K562 (cell line): ENCODE results near the gene EPB41L2. TPM values are rescaled to one million over a fixed set of nuclear protein-coding genes. Genes with fewer than 3 reads are reported as not detected.
A peak's percentile ranks its signal among the peaks of the same experiment; 100 is the strongest.

Experiments used
- ATAC-seq: fragments of 200-7000 bp; cut with Tn5 transposase; 3 replicates; pipeline ENCODE4 v1.9.1; 2020; ENCODE audit warnings: moderate library complexity
- BruUV-seq: library from RNA; stranded (reverse); fragments of 400-500 nt; replicated peaks from 2 replicates; lab custom pipeline; 2021; lab: Mats Ljungman, UMichigan
- CTCF ChIA-PET: fragments of 300-600 bp; formaldehyde crosslinking; extraction: SDS; loops from one replicate; lab custom pipeline; 2021; ENCODE audit warnings: low intra/inter-chr PET ratio; lab: Yijun Ruan, JAX
- POLR2A ChIA-PET: fragments of 300-600, 350-650 bp; sonication (Branson Sonifier 250); formaldehyde crosslinking; extraction: SDS; loops from one replicate; lab custom pipeline; 2021; ENCODE audit warnings: antibody characterized with exemption, inconsistent platforms; lab: Yijun Ruan, JAX
- DNase-seq, 4 experiments: peaks; one replicate each; pipeline versions ENCODE4 v3.0.0 to v3.0.0-alpha.2; 2011 to 2018; ENCODE audit warnings: low spot score in 3 of 4, mixed read lengths in 3 of 4; ENCODE audit errors: extremely low read depth in 1 of 4
- FAIRE-seq: peaks from 2 replicates; lab custom pipeline; 2011; peaks lifted over from hg19 to GRCh38; lab: Jason Lieb, UNC
- H2AFZ ChIP-seq: 2 replicates; pipeline ENCODE4 v1.6.0; 2011; ENCODE audit warnings: low read depth, low read length, control low read depth, inconsistent platforms
- H3K27ac ChIP-seq: fragments of 200-600 bp; 3 replicates; pipeline ENCODE4 v1.8.0; 2011; ENCODE audit warnings: low read depth, mild to moderate bottlenecking, control low read depth, inconsistent platforms, low read length, moderate library complexity, mixed read lengths; ENCODE audit errors: extremely low read depth
- H3K27me3 ChIP-seq, 2 experiments: fragments of 300-600 bp in 1 of 2; 2 replicates in 1 of 2; 3 replicates in 1 of 2; pipeline versions ENCODE4 v1.6.0 to v1.8.0; 2011; ENCODE audit warnings: inconsistent platforms in 2 of 2, low read length in 2 of 2, mild to moderate bottlenecking in 1 of 2, mixed read lengths in 1 of 2, moderate library complexity in 1 of 2; ENCODE audit not compliant: control insufficient read depth in 2 of 2, insufficient read depth in 2 of 2
- H3K36me3 ChIP-seq: fragments of 300-600 bp; 3 replicates; pipeline ENCODE4 v1.8.0; 2011; ENCODE audit warnings: mild to moderate bottlenecking, low read length, inconsistent platforms; ENCODE audit not compliant: control insufficient read depth, insufficient read depth
- H3K4me1 ChIP-seq, 2 experiments: fragments of 200-600 bp in 1 of 2; replicated peaks in 1 of 2; 2 replicates in 1 of 2; 3 replicates in 1 of 2; pipeline versions ENCODE4 v1.5.1 to v1.8.0; 2011; ENCODE audit warnings: inconsistent platforms in 2 of 2, low read length in 2 of 2, mild to moderate bottlenecking in 1 of 2, mixed read lengths in 1 of 2, moderate library complexity in 1 of 2; ENCODE audit not compliant: control insufficient read depth in 2 of 2, insufficient read depth in 2 of 2
- H3K4me2 ChIP-seq: 2 replicates; pipeline ENCODE4 v1.6.1; 2011; ENCODE audit warnings: low read length, control low read depth, inconsistent platforms, mixed read lengths; ENCODE audit not compliant: insufficient read depth
- H3K4me3 ChIP-seq: fragments of 200-600 bp; sonication (generic), shearing (Covaris generic); 2 replicates; pipeline ENCODE4 v1.5.1; 2016; ENCODE audit warnings: control low read depth, inconsistent platforms
- H3K79me2 ChIP-seq: fragments of 200-600 bp; 3 replicates; pipeline ENCODE4 v1.8.0; 2011; ENCODE audit warnings: low read length, inconsistent platforms; ENCODE audit not compliant: control insufficient read depth, insufficient read depth
- H3K9ac ChIP-seq, 2 experiments: 2 replicates each; pipeline versions ENCODE4 v1.6.0 to v1.6.1; 2011; ENCODE audit warnings: low read depth in 2 of 2, low read length in 2 of 2, control low read depth in 1 of 2, inconsistent platforms in 1 of 2, mild to moderate bottlenecking in 1 of 2, mixed read lengths in 1 of 2; ENCODE audit not compliant: insufficient read depth in 1 of 2
- H3K9me1 ChIP-seq: one replicate; pipeline ENCODE4 v1.6.0; 2011; ENCODE audit warnings: inconsistent platforms, mild to moderate bottlenecking, low read length, moderate library complexity; ENCODE audit not compliant: control insufficient read depth, insufficient read depth
- H3K9me3 ChIP-seq: replicated peaks from 2 replicates; pipeline ENCODE4 v1.5.1; 2011; ENCODE audit warnings: low read depth, low read length, inconsistent platforms; ENCODE audit not compliant: control insufficient read depth, insufficient read depth
- H4K20me1 ChIP-seq: replicated peaks from 2 replicates; pipeline ENCODE4 v1.6.1; 2011; ENCODE audit warnings: low read length, inconsistent platforms, mixed read lengths; ENCODE audit not compliant: control insufficient read depth, insufficient read depth
- PRDM10 ChIP-seq: fragments of 450-650 bp; IDR thresholded peaks from 2 replicates; pipeline ENCODE4 v1.6.1; 2018; ENCODE audit not compliant: partially characterized antibody
- ZNF354B ChIP-seq: fragments of 250-450 bp; sonication (Bioruptor Pico); IDR thresholded peaks from 2 replicates; pipeline ENCODE4 v1.4.0; 2020
- WGBS: fragments of 100-300 bp; shearing (Covaris generic); methylation state at CpG from one replicate; pipeline ENCODE4 v1.1.6; 2016; ENCODE audit warnings: low coverage, mixed read lengths; ENCODE audit not compliant: insufficient coverage; ENCODE audit errors: missing lambda C conversion rate; 5-methylcytosine and 5-hydroxymethylcytosine counted together
- in situ Hi-C: fragments of 300-500 bp; cut with MboI; formaldehyde crosslinking; loops from 4 replicates; pipeline ENCODE4 v1.15.0; 2018; ENCODE audit warnings: inconsistent platforms, mixed read lengths
- intact Hi-C: fragments of 100-400 bp; cut with micrococcal nuclease; formaldehyde crosslinking; loops from 2 replicates; pipeline ENCODE4 v1.14.2; 2022
- polyA plus RNA-seq, 8 experiments: library from polyadenylated mRNA; depleted of rRNA in 4 of 8; stranded (reverse) in 5 of 8; unstranded in 3 of 8; fragments of >200 nt; fragmentation: Nextera tagmentation in 2 of 8; fragmentation: Illumina TruSeq in 1 of 8; extraction: Ambion mirVana in 2 of 8; extraction: Trizol in 1 of 8; gene quantifications; 2 replicates each; pipeline versions ENCODE4 v1.2.1 to v1.2.3, GENCODE V29; 2011 to 2014; ENCODE audit warnings: inconsistent platforms in 1 of 8, missing spikeins in 1 of 8
- total RNA-seq, 7 experiments: library from RNA; depleted of rRNA in 6 of 7; stranded (reverse); fragments of >200 nt in 6 of 7; fragmentation: Illumina TruSeq in 2 of 7; extraction: Trizol in 2 of 7; gene quantifications; 2 replicates each; pipeline versions ENCODE4 v1.2.1 to v1.2.3, GENCODE V29; 2011 to 2021; ENCODE audit warnings: low replicate concordance in 1 of 7

Gene EPB41L2
- total and polyA plus RNA-seq, 9 of the 15 experiments (the other 6 are each of a cell fraction or from before 2014, with no cell fraction given): 5.1 to 53.6 (median 25.0) TPM

GRCh38 chr6:130997061-130997753 lies 65.8 kb downstream of the EPB41L2 start:
- H3K36me3 ChIP-seq: no peaks in the 10 kb centered on the region
- DNase-seq (no peak), ATAC-seq (no peak), FAIRE-seq (no peak)
- no peaks in the 10 kb centered on the region for H3K9me3 ChIP-seq
- TF ChIP-seq PRDM10: peak; percentile 9
- no peak for TF ChIP-seq ZNF354B (CRISPR knock-in tag)
- H3K79me2 ChIP-seq: peaks cover 64% of the 10 kb centered on the region
- ChIA-PET POLR2A (interaction anchor here (1.0 kb wide), 1 partner anchor 15 kb away, joined by 3 read pairs; no protein-coding TSS in a partner anchor), CTCF (no interaction called here)
- in situ Hi-C loops: no loop called here
- no peaks in the 10 kb centered on the region for H3K27me3 ChIP-seq
- no TSS peak for BruUV-seq
- no peaks in the 10 kb centered on the region for H3K9me1 ChIP-seq
- WGBS: 8% methylated on average over 6 of the region's 6 CpGs
- H3K27ac ChIP-seq: peak overlapping the region; percentile 52; the same call in 2 of the 3 replicates
- H3K9ac ChIP-seq: peak overlapping the region in 1 of 2 experiments; percentile 33; a peak in 2 of 4 replicates
- H3K4me2 ChIP-seq: peak overlapping the region; percentile 41
- no peak overlapping the region for H3K4me3 ChIP-seq
- intact Hi-C loops: no loop called here
- peaks cover 8 to 27% of the 10 kb centered on the region in 2 experiments; a peak in 4 of 5 replicates for H3K4me1 ChIP-seq
- no peaks in the 10 kb centered on the region for H4K20me1 ChIP-seq
- H2AFZ ChIP-seq: peak overlapping the region; percentile 33; the same call in 1 of the 2 replicates
